KBM-7 (cell line): ENCODE results near the gene GJD4.

Source experiments
- DNase-seq: peaks from one replicate; pipeline ENCODE4 v3.0.0-alpha.2; 2015
- in situ Hi-C: fragments of 300-500 bp; cut with MboI; formaldehyde crosslinking; loops from 2 replicates; pipeline ENCODE4 v1.14.3; 2020; ENCODE audit warnings: low sequenced_read_pairs, low pct_unique_long_range_greater_than_20kb, mixed read lengths

Gene GJD4

GRCh38 chr10:35605191-35605590 is at the start of gene GJD4:
Gene GJD4 (plus strand): TSS chr10:35605341. CDS start chr10:35605568, 227 bp downstream.
- in situ Hi-C loops = no loop called here
- no peak for DNase-seq

GRCh38 chr10:35555962-35556930 is 48.9 kb upstream of the GJD4 start:
- in situ Hi-C loops = no loop called here

GRCh38 chr10:35558276-35558675 is 46.9 kb upstream of the GJD4 start:
- no peak for DNase-seq
- in situ Hi-C loops = no loop called here

More at GRCh38 chr10:35555962-35556930, 48.9 kb upstream of the GJD4 start:
- no peak for DNase-seq

- in situ Hi-C loops = no loop called here
- no peak for DNase-seq
Measured at GRCh38 chr10:35559416-35559815, 45.7 kb upstream of the GJD4 start.

GRCh38 chr10:35561715-35562114 is 43.4 kb upstream of the GJD4 start:
- no peak for DNase-seq
- in situ Hi-C loops = no loop called here

- in situ Hi-C loops = no loop called here
Measured at GRCh38 chr10:35562427-35562826, 42.7 kb upstream of the GJD4 start.

GRCh38 chr10:35563261-35563891 is 41.8 kb upstream of the GJD4 start:
- in situ Hi-C loops = no loop called here
- peak; percentile 72 for DNase-seq

More at GRCh38 chr10:35562427-35562826, 42.7 kb upstream of the GJD4 start:
- DNase-seq = no peak

- peak; percentile 61 for DNase-seq
- in situ Hi-C loops = no loop called here
Measured at GRCh38 chr10:35564341-35564968, 40.7 kb upstream of the GJD4 start.

GRCh38 chr10:35565602-35566081 is 39.5 kb upstream of the GJD4 start:
- in situ Hi-C loops = no loop called here
- no peak for DNase-seq

GRCh38 chr10:35567951-35568350 is 37.2 kb upstream of the GJD4 start:
- in situ Hi-C loops = no loop called here
- no peak for DNase-seq

- no peak for DNase-seq
- in situ Hi-C loops = no loop called here
Measured at GRCh38 chr10:35568483-35569015, 36.6 kb upstream of the GJD4 start.

- in situ Hi-C loops = no loop called here
Measured at GRCh38 chr10:35569111-35569707, 35.9 kb upstream of the GJD4 start.

GRCh38 chr10:35569836-35570235 is 35.3 kb upstream of the GJD4 start:
- in situ Hi-C loops = no loop called here
- DNase-seq = no peak

More at GRCh38 chr10:35569111-35569707, 35.9 kb upstream of the GJD4 start:
- DNase-seq = no peak

- in situ Hi-C loops = no loop called here
- no peak for DNase-seq
Measured at GRCh38 chr10:35570397-35570796, 34.7 kb upstream of the GJD4 start.

GRCh38 chr10:35572583-35572982 is 32.6 kb upstream of the GJD4 start:
- in situ Hi-C loops = no loop called here
- DNase-seq = no peak

- in situ Hi-C loops = no loop called here
- DNase-seq = no peak
Measured at GRCh38 chr10:35573796-35574195, 31.3 kb upstream of the GJD4 start.

- no peak for DNase-seq
Measured at GRCh38 chr10:35574924-35575352, 30.2 kb upstream of the GJD4 start.

GRCh38 chr10:35575640-35576039 is 29.5 kb upstream of the GJD4 start:
- in situ Hi-C loops = no loop called here
- DNase-seq = no peak

More at GRCh38 chr10:35574924-35575352, 30.2 kb upstream of the GJD4 start:
- in situ Hi-C loops = no loop called here

GRCh38 chr10:35576730-35577129 is 28.4 kb upstream of the GJD4 start:
- in situ Hi-C loops = no loop called here
- DNase-seq = no peak
